ENCODE data around the gene GID4.

The GID4 gene

GRCh38 chr17:18044609-18045008 is 5.4 kb downstream of the GID4 start:
- Histone ChIP-seq H3K36me3 (peaks cover 0 to 35% (median 14%) of the 10 kb centered on the region in 3 donors), H3K27me3 (no peaks in the 10 kb centered on the region), H3K4me3 (no peak overlapping the region), H3K9me3 (no peaks in the 10 kb centered on the region), H3K27ac (no peak overlapping the region), H3K4me1 (peaks cover 0 to 27% (median 19%) of the 10 kb centered on the region in 4 donors)
- TF ChIP-seq CTCF (IDR thresholded peaks at IDR 0.05) = no peak
- intact Hi-C loops (cut with DNase I; ENCODE audit: low total_unique reads) = no loop called here
- DNase-seq = no peak

GRCh38 chr17:18045691-18046350 is 6.6 kb downstream of the GID4 start:
- no peak for TF ChIP-seq CTCF (IDR thresholded peaks at IDR 0.05)
- Histone ChIP-seq H3K36me3 (peaks cover 0 to 47% (median 14%) of the 10 kb centered on the region in 3 donors), H3K4me1 (peaks cover 0 to 17% (median 9%) of the 10 kb centered on the region in 4 donors)

GRCh38 chr17:18055597-18055996 is 16.4 kb downstream of the GID4 start:
- H3K4me1 ChIP-seq = no peaks in the 10 kb centered on the region

More at GRCh38 chr17:18045691-18046350, 6.6 kb downstream of the GID4 start:
- H3K4me3 ChIP-seq = no peak overlapping the region
- H3K27ac ChIP-seq = no peak overlapping the region
- no peak for DNase-seq
- H3K9me3 ChIP-seq = no peaks in the 10 kb centered on the region
- H3K27me3 ChIP-seq = no peaks in the 10 kb centered on the region
- intact Hi-C loops (cut with DNase I; ENCODE audit: low total_unique reads) = no loop called here

GRCh38 chr17:18056214-18056613 is 17.0 kb downstream of the GID4 start:
- peaks cover 52 to 84% (median 55%) of the 10 kb centered on the region in 3 donors for H3K36me3 ChIP-seq
- H3K4me1 ChIP-seq = no peaks in the 10 kb centered on the region
- H3K27ac ChIP-seq = no peak overlapping the region
- no peaks in the 10 kb centered on the region for H3K9me3 ChIP-seq
- H3K4me3 ChIP-seq = no peak overlapping the region
- H3K27me3 ChIP-seq = no peaks in the 10 kb centered on the region
- TF ChIP-seq CTCF (IDR thresholded peaks at IDR 0.05) = no peak
- no peak for DNase-seq
- intact Hi-C loops (cut with DNase I; ENCODE audit: low total_unique reads) = no loop called here

More at GRCh38 chr17:18055597-18055996, 16.4 kb downstream of the GID4 start:
- no peak for DNase-seq
- no peak overlapping the region for H3K27ac ChIP-seq
- no peaks in the 10 kb centered on the region for H3K27me3 ChIP-seq
- no peak overlapping the region for H3K4me3 ChIP-seq
- H3K9me3 ChIP-seq = no peaks in the 10 kb centered on the region
- no peak for TF ChIP-seq CTCF (IDR thresholded peaks at IDR 0.05)
- intact Hi-C loops (cut with DNase I; ENCODE audit: low total_unique reads) = no loop called here
- peaks cover 49 to 84% (median 49%) of the 10 kb centered on the region in 3 donors for H3K36me3 ChIP-seq

- Histone ChIP-seq H3K9me3 (no peaks in the 10 kb centered on the region), H3K4me1 (no peaks in the 10 kb centered on the region), H3K4me3 (no peak overlapping the region), H3K27me3 (no peaks in the 10 kb centered on the region), H3K27ac (no peak overlapping the region), H3K36me3 (peaks cover 65 to 98% (median 80%) of the 10 kb centered on the region in 3 donors)
- intact Hi-C loops (cut with DNase I; ENCODE audit: low total_unique reads) = no loop called here
- no peak for DNase-seq
- TF ChIP-seq CTCF (IDR thresholded peaks at IDR 0.05) = no peak
These were observed 20.1 kb downstream of the GID4 start for GRCh38 chr17:18059283-18059682.
